Measurements from ENCODE around the gene PHKG1.
A peak's percentile ranks its signal among the peaks of the same experiment; 100 is the strongest.
"Not testable (repeated sequence)": the region's sequence is repeated elsewhere in the genome, so short reads cannot be mapped to it uniquely, and the experiment has no call there.

Gene PHKG1

GRCh38 chr7:56110611-56111010, 17.9 kb upstream of the PHKG1 start:
- no peak overlapping the region for H3K4me2 ChIP-seq
- no peaks in the 10 kb centered on the region for H3K36me3 ChIP-seq
- no peak overlapping the region for H3K4me3 ChIP-seq
- peaks cover 0 to 13% (median 9%) of the 10 kb centered on the region in 10 experiments; a peak in 12 of 20 replicates for H3K4me1 ChIP-seq
- H3K9ac ChIP-seq = no peak overlapping the region
- no peaks in the 10 kb centered on the region for H3K27me3 ChIP-seq
- H3K9me3 ChIP-seq (replicated peaks in 1 of 11) = peaks cover 11 to 28% (median 20%) of the 10 kb centered on the region in 11 experiments
- peaks cover 0 to 2% (median 0%) of the 10 kb centered on the region in 11 experiments; a peak in 8 of 22 replicates for H4K20me1 ChIP-seq
- no peak for TF ChIP-seq Cebpa-rat (IDR thresholded peaks at IDR 0.05)
- no peak overlapping the region for H3K27ac ChIP-seq

- Histone ChIP-seq H3K4me2 (peak overlapping the region in 5 of 11 experiments; percentile 46 to 69 (median 58); a peak in 5 of 22 replicates), H3K4me3 (peak overlapping the region in 3 of 10 experiments; percentile 37 to 98 (median 84); a peak in 3 of 20 replicates)
- TF ChIP-seq Cebpa-rat (IDR thresholded peaks at IDR 0.05) = no peak
Measured at GRCh38 chr7:56107954-56108258, 15.2 kb upstream of the PHKG1 start.

GRCh38 chr7:56106108-56107073, 13.6 kb upstream of the PHKG1 start, which contains the start of gene CHCHD2:
CHCHD2 (minus strand) TSS chr7:56106476; CDS start chr7:56106413, 63 bp downstream.
- TF ChIP-seq Cebpa-rat (IDR thresholded peaks at IDR 0.05) = no peak
- peak within 1 kb of the TSS; percentile 83 to 95 (median 85) for H3K4me2 ChIP-seq
- H3K9me3 ChIP-seq (replicated peaks in 1 of 11) = peaks cover 11 to 28% (median 20%) of the 10 kb centered on the region in 11 experiments
- peaks cover 36 to 44% (median 42%) of the 10 kb centered on the region in 11 experiments; a peak in 21 of 22 replicates for H4K20me1 ChIP-seq
- peak within 1 kb of the TSS; percentile 66 to 98 (median 85) for H3K4me3 ChIP-seq
- H3K27me3 ChIP-seq = no peaks in the 10 kb centered on the region
- peaks cover 34 to 40% (median 37%) of the 10 kb centered on the region in 11 experiments for H3K36me3 ChIP-seq
- H3K9ac ChIP-seq = peak within 1 kb of the TSS; percentile 87 to 97 (median 94)
- H3K27ac ChIP-seq = peak within 1 kb of the TSS; percentile 85 to 97 (median 92)
- H3K4me1 ChIP-seq = peaks cover 16 to 40% (median 25%) of the 10 kb centered on the region in 10 experiments

More at GRCh38 chr7:56107954-56108258, 15.2 kb upstream of the PHKG1 start:
- H3K9ac ChIP-seq = no peak overlapping the region
- peaks cover 11 to 28% (median 20%) of the 10 kb centered on the region in 11 experiments for H3K9me3 ChIP-seq (replicated peaks in 1 of 11)
- H3K27ac ChIP-seq = peak overlapping the region in 3 of 11 experiments; percentile 85 to 97 (median 96); a peak in 4 of 22 replicates
- peaks cover 16 to 39% (median 25%) of the 10 kb centered on the region in 10 experiments for H3K4me1 ChIP-seq
- peaks cover 19 to 25% (median 22%) of the 10 kb centered on the region in 11 experiments for H3K36me3 ChIP-seq
- H4K20me1 ChIP-seq = peaks cover 24 to 29% (median 27%) of the 10 kb centered on the region in 11 experiments; a peak in 21 of 22 replicates
- H3K27me3 ChIP-seq = no peaks in the 10 kb centered on the region

GRCh38 chr7:56105508-56105907, 12.8 kb upstream of the PHKG1 start:
- H3K36me3 ChIP-seq = peaks cover 43 to 49% (median 46%) of the 10 kb centered on the region in 11 experiments
- H3K4me2 ChIP-seq = peak overlapping the region; percentile 83 to 95 (median 85)
- peak overlapping the region; percentile 87 to 97 (median 94) for H3K9ac ChIP-seq
- no peak for TF ChIP-seq Cebpa-rat (IDR thresholded peaks at IDR 0.05)
- peak overlapping the region; percentile 66 to 98 (median 85) for H3K4me3 ChIP-seq
- H4K20me1 ChIP-seq = peaks cover 45 to 53% (median 51%) of the 10 kb centered on the region in 11 experiments; a peak in 21 of 22 replicates
- peak overlapping the region; percentile 85 to 97 (median 92) for H3K27ac ChIP-seq
- no peaks in the 10 kb centered on the region for H3K27me3 ChIP-seq
- peaks cover 16 to 40% (median 25%) of the 10 kb centered on the region in 10 experiments for H3K4me1 ChIP-seq
- peaks cover 11 to 28% (median 20%) of the 10 kb centered on the region in 11 experiments for H3K9me3 ChIP-seq (replicated peaks in 1 of 11)

GRCh38 chr7:56104138-56104537, 11.4 kb upstream of the PHKG1 start:
- H3K27ac ChIP-seq = not testable (repeated sequence)

GRCh38 chr7:56099653-56100052, 6.9 kb upstream of the PHKG1 start:
- no peak for TF ChIP-seq Cebpa-rat (IDR thresholded peaks at IDR 0.05)
- no peak overlapping the region for H3K9ac ChIP-seq
- H3K4me3 ChIP-seq = no peak overlapping the region
- no peak overlapping the region for H3K4me2 ChIP-seq
- peaks cover 40 to 74% (median 65%) of the 10 kb centered on the region in 11 experiments; a peak in 21 of 22 replicates for H4K20me1 ChIP-seq
- no peak overlapping the region for H3K27ac ChIP-seq
- no peaks in the 10 kb centered on the region for H3K9me3 ChIP-seq (replicated peaks in 1 of 11)
- H3K4me1 ChIP-seq = peaks cover 7 to 32% (median 10%) of the 10 kb centered on the region in 10 experiments; a peak in 19 of 20 replicates
- H3K36me3 ChIP-seq = peaks cover 75 to 93% (median 86%) of the 10 kb centered on the region in 11 experiments
- no peaks in the 10 kb centered on the region for H3K27me3 ChIP-seq

More at GRCh38 chr7:56104138-56104537, 11.4 kb upstream of the PHKG1 start:
- Histone ChIP-seq H3K9me3 (replicated peaks in 1 of 11) (peaks cover 11 to 24% (median 20%) of the 10 kb centered on the region in 11 experiments), H3K36me3 (peaks cover 56 to 63% (median 59%) of the 10 kb centered on the region in 11 experiments), H3K4me3 (0 out of 20 replicates have a peak overlapping the region, but pooled peaks of 1 of the 10 experiments have one; percentile 98), H3K4me2 (peak overlapping the region; percentile 23 to 95 (median 83); a peak in 18 of 22 replicates), H4K20me1 (peaks cover 50 to 67% (median 64%) of the 10 kb centered on the region in 11 experiments; a peak in 21 of 22 replicates), H3K4me1 (peaks cover 16 to 40% (median 25%) of the 10 kb centered on the region in 10 experiments)
- not testable (repeated sequence) for H3K9ac ChIP-seq, H3K27me3 ChIP-seq

- H3K9ac ChIP-seq; H3K4me2 ChIP-seq; H3K9me3 ChIP-seq (replicated peaks in 1 of 11); H3K27ac ChIP-seq; H3K4me3 ChIP-seq; H3K27me3 ChIP-seq: not testable (repeated sequence)
- Histone ChIP-seq H3K36me3 (peaks cover 62 to 80% (median 73%) of the 10 kb centered on the region in 11 experiments), H3K4me1 (peaks cover 0 to 20% (median 3%) of the 10 kb centered on the region in 10 experiments; a peak in 12 of 20 replicates), H4K20me1 (peaks cover 28 to 62% (median 52%) of the 10 kb centered on the region in 11 experiments; a peak in 21 of 22 replicates)
Measured at GRCh38 chr7:56098187-56099008, 5.6 kb upstream of the PHKG1 start.

- Histone ChIP-seq H3K4me3 (no peak overlapping the region), H3K27ac (0 out of 22 replicates have a peak overlapping the region, but pooled peaks of 1 of the 11 experiments have one; percentile 9), H3K4me2 (no peak overlapping the region), H3K9ac (no peak overlapping the region), H3K4me1 (peaks cover 0 to 15% (median 9%) of the 10 kb centered on the region in 10 experiments; a peak in 14 of 20 replicates), H3K9me3 (replicated peaks in 1 of 11) (no peaks in the 10 kb centered on the region), H3K27me3 (no peaks in the 10 kb centered on the region), H3K36me3 (peaks cover 55 to 73% (median 66%) of the 10 kb centered on the region in 11 experiments), H4K20me1 (peaks cover 21 to 55% (median 46%) of the 10 kb centered on the region in 11 experiments; a peak in 21 of 22 replicates)
- TF ChIP-seq Cebpa-rat (IDR thresholded peaks at IDR 0.05) = no peak
Measured at GRCh38 chr7:56097700-56098099, 4.9 kb upstream of the PHKG1 start.

- H3K4me3 ChIP-seq; H3K27ac ChIP-seq; H3K9me3 ChIP-seq (replicated peaks in 1 of 11); H3K27me3 ChIP-seq: not testable (repeated sequence)
- Histone ChIP-seq H3K36me3 (peaks cover 20 to 49% (median 32%) of the 10 kb centered on the region in 11 experiments; a peak in 21 of 22 replicates), H3K4me1 (peaks cover 0 to 26% (median 7%) of the 10 kb centered on the region in 10 experiments; a peak in 10 of 20 replicates), H3K4me2 (peak overlapping the region in 5 of 11 experiments; percentile 0 to 40 (median 24); a peak in 6 of 22 replicates), H4K20me1 (peaks cover 0 to 18% (median 2%) of the 10 kb centered on the region in 11 experiments; a peak in 6 of 22 replicates), H3K9ac (0 out of 22 replicates have a peak overlapping the region, but pooled peaks of 1 of the 11 experiments have one; percentile 17)
Measured at GRCh38 chr7:56092388-56092787, 364 bp downstream of the PHKG1 start.

Measured in BLaER1 treated with 17β-estradiol and CSF1 and Interleukin-3, amounts not matched to agents 10 nM and 100 nM (cell line).